ENCODE measurements around the gene ASB10. TPM values are rescaled to one million over a fixed set of nuclear protein-coding genes. Genes with fewer than 3 reads are reported as not detected.

ASB10 gene
- total and polyA plus RNA-seq, 2 donors (not counting 1 experiment from before 2014, with no cell fraction given): not detected

DNA sequence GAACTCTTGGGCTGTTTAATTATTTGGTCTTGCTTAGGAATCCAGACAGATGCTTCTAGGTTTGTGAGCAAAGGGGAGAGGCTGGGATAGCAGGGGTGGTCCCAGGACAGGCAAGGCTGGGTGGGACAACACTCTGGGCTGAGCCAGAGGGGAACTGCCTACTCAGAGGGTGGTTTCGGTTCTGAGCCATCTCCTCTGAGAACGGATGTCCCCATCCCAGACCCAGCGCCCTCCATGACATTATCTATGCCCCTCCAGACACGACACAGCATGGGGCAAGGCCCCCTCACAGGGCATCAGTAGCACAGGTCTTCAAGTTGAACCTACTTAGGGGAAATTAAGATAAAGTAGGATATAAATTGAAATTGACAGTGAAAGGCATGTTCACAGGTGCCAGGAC, 7.1 kb downstream of the ASB10 start:
- H3K36me3 ChIP-seq (replicated peaks in 1 of 2; ENCODE audit: control extremely low read depth in 1 of 2, control insufficient read depth in 1 of 2, extremely low read depth in 1 of 2, insufficient read depth in 2 of 2, low read length in 1 of 2): no peaks in the 10 kb centered on the region
- no peak overlapping the region for H2AFZ ChIP-seq (ENCODE audit: insufficient read depth, low read depth, low read length, poor library complexity, severe bottlenecking)
- WGBS (ENCODE audit: insufficient coverage): no CpG with 5 or more reads among the region's 4 CpGs
- Mint-ChIP-seq H3K4me1 (no peaks in the 10 kb centered on the region), H3K27ac (no peak overlapping the region), H3K4me3 (no peak overlapping the region), H3K27me3 (peaks cover 39% of the 10 kb centered on the region), H3K9me3 (ENCODE audit: insufficient read depth) (no peaks in the 10 kb centered on the region)
- no peak overlapping the region for H3K9ac ChIP-seq (ENCODE audit: low read length)
- ATAC-seq (ENCODE audit: low read depth): no peak
- no peaks in the 10 kb centered on the region for H3K9me3 ChIP-seq (ENCODE audit: control extremely low read depth in 1 of 3, control insufficient read depth in 2 of 3, insufficient read depth in 1 of 3, low read length in 2 of 3)
- TF ChIP-seq, protein P1, sequence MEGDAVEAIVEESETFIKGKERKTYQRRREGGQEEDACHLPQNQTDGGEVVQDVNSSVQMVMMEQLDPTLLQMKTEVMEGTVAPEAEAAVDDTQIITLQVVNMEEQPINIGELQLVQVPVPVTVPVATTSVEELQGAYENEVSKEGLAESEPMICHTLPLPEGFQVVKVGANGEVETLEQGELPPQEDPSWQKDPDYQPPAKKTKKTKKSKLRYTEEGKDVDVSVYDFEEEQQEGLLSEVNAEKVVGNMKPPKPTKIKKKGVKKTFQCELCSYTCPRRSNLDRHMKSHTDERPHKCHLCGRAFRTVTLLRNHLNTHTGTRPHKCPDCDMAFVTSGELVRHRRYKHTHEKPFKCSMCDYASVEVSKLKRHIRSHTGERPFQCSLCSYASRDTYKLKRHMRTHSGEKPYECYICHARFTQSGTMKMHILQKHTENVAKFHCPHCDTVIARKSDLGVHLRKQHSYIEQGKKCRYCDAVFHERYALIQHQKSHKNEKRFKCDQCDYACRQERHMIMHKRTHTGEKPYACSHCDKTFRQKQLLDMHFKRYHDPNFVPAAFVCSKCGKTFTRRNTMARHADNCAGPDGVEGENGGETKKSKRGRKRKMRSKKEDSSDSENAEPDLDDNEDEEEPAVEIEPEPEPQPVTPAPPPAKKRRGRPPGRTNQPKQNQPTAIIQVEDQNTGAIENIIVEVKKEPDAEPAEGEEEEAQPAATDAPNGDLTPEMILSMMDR (IDR thresholded peaks at IDR 0.05): no peak
- TF ChIP-seq EZH2 (IDR thresholded peaks at IDR 0.05; ENCODE audit: borderline replicate concordance, insufficient read depth, low read depth, low read length, poor library complexity, severe bottlenecking): no peak
- ChIA-PET CTCF (no interaction called here), POLR2A (no interaction called here)
- no peaks in the 10 kb centered on the region for H3K79me2 ChIP-seq (ENCODE audit: control insufficient read depth, insufficient read depth, low read length)
- DNase-seq: no peak
- no peak overlapping the region for H3K27ac ChIP-seq (ENCODE audit: low read length in 2 of 2)
- H3K4me2 ChIP-seq (replicated peaks; ENCODE audit: low read depth, low read length, poor library complexity, severe bottlenecking): no peak overlapping the region
- intact Hi-C loops (cut with micrococcal nuclease): no loop called here
- H3K4me1 ChIP-seq (ENCODE audit: control insufficient read depth in 2 of 2, insufficient read depth in 2 of 2, low read length in 2 of 2): no peaks in the 10 kb centered on the region
- H3K27me3 ChIP-seq (replicated peaks in 1 of 4; ENCODE audit: control extremely low read depth in 1 of 4, control insufficient read depth in 3 of 4, insufficient read depth in 4 of 4, low read length in 3 of 4): peaks cover 0 to 13% (median 2%) of the 10 kb centered on the region in 4 experiments
- H4K20me1 ChIP-seq (ENCODE audit: control insufficient read depth, insufficient read depth, low read length, poor library complexity, severe bottlenecking): no peaks in the 10 kb centered on the region
- no peak overlapping the region for H3K4me3 ChIP-seq (ENCODE audit: control extremely low read depth in 1 of 5, extremely low read depth in 1 of 5, insufficient read depth in 1 of 5, low read depth in 2 of 5, low read length in 4 of 5)

DNA sequence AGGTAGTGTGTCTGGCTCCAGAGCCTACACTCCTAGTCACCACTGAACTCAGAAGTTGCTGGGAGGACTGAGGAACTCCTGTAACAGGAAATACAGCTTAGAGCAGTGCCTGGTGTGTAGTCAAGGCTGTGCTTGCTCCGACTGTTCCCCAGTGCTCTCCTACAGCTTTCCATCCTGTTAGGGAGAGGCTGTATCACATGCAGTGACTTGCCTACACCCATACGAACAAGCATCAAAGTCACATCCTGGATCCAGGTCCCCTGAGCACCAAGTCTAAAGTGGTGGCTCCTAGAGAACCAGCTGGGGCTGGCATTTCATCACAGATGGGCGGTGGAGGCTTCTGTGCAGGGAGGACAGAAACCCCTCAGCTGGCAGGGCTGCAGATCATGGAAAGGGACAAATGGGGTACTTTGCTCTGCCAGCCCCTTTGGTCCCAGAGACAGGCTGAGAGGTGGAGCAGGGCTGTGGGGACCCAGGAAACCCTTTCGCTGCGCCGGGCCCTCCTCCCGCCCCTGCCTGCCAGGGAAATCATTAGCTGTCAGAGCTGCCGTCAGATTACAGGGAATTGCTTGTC, 7.7 kb downstream of the ASB10 start:
- ATAC-seq (ENCODE audit: low read depth) (no peak), DNase-seq (no peak)
- no peak overlapping the region for H3K27ac Mint-ChIP-seq
- H4K20me1 ChIP-seq (ENCODE audit: control insufficient read depth, insufficient read depth, low read length, poor library complexity, severe bottlenecking): no peaks in the 10 kb centered on the region
- H3K36me3 ChIP-seq (replicated peaks in 1 of 2; ENCODE audit: control extremely low read depth in 1 of 2, control insufficient read depth in 1 of 2, extremely low read depth in 1 of 2, insufficient read depth in 2 of 2, low read length in 1 of 2): no peaks in the 10 kb centered on the region
- WGBS (ENCODE audit: insufficient coverage): 81% methylated on average over 7 of the region's 8 CpGs
- no peak overlapping the region for H3K4me3 ChIP-seq (ENCODE audit: control extremely low read depth in 1 of 5, extremely low read depth in 1 of 5, insufficient read depth in 1 of 5, low read depth in 2 of 5, low read length in 4 of 5)
- H3K79me2 ChIP-seq (ENCODE audit: control insufficient read depth, insufficient read depth, low read length): no peaks in the 10 kb centered on the region
- TF ChIP-seq EZH2 (IDR thresholded peaks at IDR 0.05; ENCODE audit: borderline replicate concordance, insufficient read depth, low read depth, low read length, poor library complexity, severe bottlenecking): no peak
- TF ChIP-seq, protein P1 (IDR thresholded peaks at IDR 0.05): no peak
- H3K27ac ChIP-seq (ENCODE audit: low read length in 2 of 2): no peak overlapping the region
- H3K27me3 Mint-ChIP-seq: peaks cover 37% of the 10 kb centered on the region
- H3K4me1 ChIP-seq (ENCODE audit: control insufficient read depth in 2 of 2, insufficient read depth in 2 of 2, low read length in 2 of 2): no peaks in the 10 kb centered on the region
- H3K9me3 Mint-ChIP-seq (ENCODE audit: insufficient read depth): no peaks in the 10 kb centered on the region
- H3K4me1 Mint-ChIP-seq: no peaks in the 10 kb centered on the region
- H3K27me3 ChIP-seq (replicated peaks in 1 of 4; ENCODE audit: control extremely low read depth in 1 of 4, control insufficient read depth in 3 of 4, insufficient read depth in 4 of 4, low read length in 3 of 4): peaks cover 0 to 14% (median 2%) of the 10 kb centered on the region in 4 experiments
- intact Hi-C loops (cut with micrococcal nuclease): no loop called here
- no peak overlapping the region for H2AFZ ChIP-seq (ENCODE audit: insufficient read depth, low read depth, low read length, poor library complexity, severe bottlenecking)
- H3K4me2 ChIP-seq (replicated peaks; ENCODE audit: low read depth, low read length, poor library complexity, severe bottlenecking): no peak overlapping the region
- H3K9me3 ChIP-seq (ENCODE audit: control extremely low read depth in 1 of 3, control insufficient read depth in 2 of 3, insufficient read depth in 1 of 3, low read length in 2 of 3): peaks cover 0 to 6% (median 0%) of the 10 kb centered on the region in 3 donors
- ChIA-PET CTCF (no interaction called here), POLR2A (no interaction called here)
- no peak overlapping the region for H3K4me3 Mint-ChIP-seq
- no peak overlapping the region for H3K9ac ChIP-seq (ENCODE audit: low read length)
